Measurements from ENCODE around the gene ZNF619.

ZNF619 gene

GRCh38 chr3:40523781-40524180 lies 46.9 kb downstream of the ZNF619 start:
- TF ChIP-seq, protein P1, sequence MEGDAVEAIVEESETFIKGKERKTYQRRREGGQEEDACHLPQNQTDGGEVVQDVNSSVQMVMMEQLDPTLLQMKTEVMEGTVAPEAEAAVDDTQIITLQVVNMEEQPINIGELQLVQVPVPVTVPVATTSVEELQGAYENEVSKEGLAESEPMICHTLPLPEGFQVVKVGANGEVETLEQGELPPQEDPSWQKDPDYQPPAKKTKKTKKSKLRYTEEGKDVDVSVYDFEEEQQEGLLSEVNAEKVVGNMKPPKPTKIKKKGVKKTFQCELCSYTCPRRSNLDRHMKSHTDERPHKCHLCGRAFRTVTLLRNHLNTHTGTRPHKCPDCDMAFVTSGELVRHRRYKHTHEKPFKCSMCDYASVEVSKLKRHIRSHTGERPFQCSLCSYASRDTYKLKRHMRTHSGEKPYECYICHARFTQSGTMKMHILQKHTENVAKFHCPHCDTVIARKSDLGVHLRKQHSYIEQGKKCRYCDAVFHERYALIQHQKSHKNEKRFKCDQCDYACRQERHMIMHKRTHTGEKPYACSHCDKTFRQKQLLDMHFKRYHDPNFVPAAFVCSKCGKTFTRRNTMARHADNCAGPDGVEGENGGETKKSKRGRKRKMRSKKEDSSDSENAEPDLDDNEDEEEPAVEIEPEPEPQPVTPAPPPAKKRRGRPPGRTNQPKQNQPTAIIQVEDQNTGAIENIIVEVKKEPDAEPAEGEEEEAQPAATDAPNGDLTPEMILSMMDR (IDR thresholded peaks at IDR 0.05; ENCODE audit: low read depth, low read length, missing control alignments) = no peak
- no peak for DNase-seq (ENCODE audit: extremely low read depth, low read depth)
- no peak overlapping the region; the same call in 1 of the 2 replicates for H3K4me3 ChIP-seq (replicated peaks; ENCODE audit: low read depth, low read length)

GRCh38 chr3:40524222-40524567 lies 47.3 kb downstream of the ZNF619 start:
- TF ChIP-seq, protein P1 (IDR thresholded peaks at IDR 0.05; ENCODE audit: low read depth, low read length, missing control alignments) = no peak
- peak overlapping the region; percentile 66 for H3K4me3 ChIP-seq (replicated peaks; ENCODE audit: low read depth, low read length)
- no peak for DNase-seq (ENCODE audit: extremely low read depth, low read depth)

DNA sequence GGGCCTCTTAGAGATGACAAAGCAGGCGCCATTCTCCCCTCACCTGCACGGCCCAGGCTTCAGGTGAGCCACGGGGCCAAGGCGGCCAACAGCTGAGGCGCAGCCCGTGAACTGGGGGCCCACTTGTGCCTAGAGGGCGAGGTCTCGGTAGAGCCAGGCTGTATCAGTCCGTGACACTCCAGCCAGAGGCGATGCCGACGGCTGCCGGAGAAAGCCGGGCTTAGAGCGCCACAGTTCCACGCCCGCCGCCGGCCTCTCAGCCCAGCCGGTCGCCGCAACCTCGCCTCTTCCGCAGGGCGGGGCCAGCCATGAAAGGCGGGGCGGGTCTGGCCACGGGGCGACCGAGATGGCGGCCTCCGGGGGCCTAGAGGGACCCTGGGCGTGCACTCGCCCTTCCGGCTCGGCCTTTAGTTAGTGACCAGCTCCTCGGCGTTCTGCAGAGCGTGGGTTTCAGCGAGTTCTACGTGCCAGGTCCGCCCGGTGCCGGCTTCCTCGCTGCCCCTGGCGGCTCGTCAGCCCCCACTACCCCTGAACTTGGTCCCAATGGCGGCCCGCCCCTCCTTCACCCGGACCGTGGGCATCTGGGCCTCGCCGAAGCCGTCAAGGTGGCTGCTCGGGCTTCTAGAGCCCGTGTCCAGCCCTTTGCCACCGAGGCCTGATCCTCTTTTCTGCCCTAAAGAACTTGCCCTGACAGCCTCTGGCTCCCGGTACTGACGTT lies 47.8 kb downstream of the ZNF619 start, which contains the start of gene ZNF621:
ZNF621 (plus strand) TSS at position 393 of the 718 bp plus-strand sequence. CDS start 881 bp downstream, outside the sequence.
- TF ChIP-seq, protein P1 (IDR thresholded peaks at IDR 0.05; ENCODE audit: low read depth, low read length, missing control alignments) = no peak
- peak; percentile 30 for DNase-seq (ENCODE audit: extremely low read depth, low read depth)
- H3K4me3 ChIP-seq (replicated peaks; ENCODE audit: low read depth, low read length) = peak within 1 kb of the TSS; percentile 66

DNA sequence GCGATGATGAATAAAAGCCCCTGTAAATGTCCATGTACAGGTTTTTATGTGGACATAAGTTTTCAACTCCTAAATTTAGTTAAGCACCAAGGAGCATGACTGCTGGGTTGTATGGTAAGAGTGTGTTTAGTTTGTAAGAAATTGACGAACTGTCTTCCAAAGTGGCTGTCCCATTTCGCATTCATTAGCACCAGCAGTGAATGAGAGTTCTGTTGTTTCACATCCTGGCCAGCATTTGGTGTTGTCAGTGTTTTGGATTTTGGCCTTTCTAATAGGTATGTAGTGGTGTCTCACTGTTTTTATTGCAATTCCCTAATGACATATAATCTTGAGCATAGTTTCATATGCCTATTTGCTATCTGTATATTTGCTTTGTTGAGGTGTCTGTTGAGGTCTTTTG lies 51.5 kb downstream of the ZNF619 start:
- H3K4me3 ChIP-seq (replicated peaks; ENCODE audit: low read depth, low read length) = no peak overlapping the region
- DNase-seq (ENCODE audit: extremely low read depth, low read depth) = no peak
- TF ChIP-seq, protein P1 (IDR thresholded peaks at IDR 0.05; ENCODE audit: low read depth, low read length, missing control alignments) = no peak

- TF ChIP-seq, protein P1 (IDR thresholded peaks at IDR 0.05; ENCODE audit: low read depth, low read length, missing control alignments) = no peak
- DNase-seq (ENCODE audit: extremely low read depth, low read depth) = no peak
- H3K4me3 ChIP-seq (replicated peaks; ENCODE audit: low read depth, low read length) = no peak overlapping the region
These were observed 55.3 kb downstream of the ZNF619 start for GRCh38 chr3:40532252-40532651.

GRCh38 chr3:40534283-40534682 lies 57.4 kb downstream of the ZNF619 start:
- H3K4me3 ChIP-seq (replicated peaks; ENCODE audit: low read depth, low read length) = no peak overlapping the region
- no peak for DNase-seq (ENCODE audit: extremely low read depth, low read depth)
- TF ChIP-seq, protein P1 (IDR thresholded peaks at IDR 0.05; ENCODE audit: low read depth, low read length, missing control alignments) = no peak
